Activated naive CD8-positive, alpha-beta T cell (primary cell): ENCODE results near the gene UBE2D3.

ENCODE experiments used
- H3K27ac Mint-ChIP-seq: one replicate; pipeline ENCODE4 v1.8.0; 2021; ENCODE audit warnings: mixed read lengths
- H3K27me3 Mint-ChIP-seq: one replicate; pipeline ENCODE4 v1.8.0; 2021; ENCODE audit warnings: mixed read lengths
- H3K36me3 Mint-ChIP-seq: one replicate; pipeline ENCODE4 v1.8.0; 2021; ENCODE audit warnings: mixed read lengths
- H3K4me1 Mint-ChIP-seq: one replicate; pipeline ENCODE4 v1.8.0; 2021; ENCODE audit warnings: low read depth, mixed read lengths
- H3K4me3 Mint-ChIP-seq: one replicate; pipeline ENCODE4 v1.8.0; 2021; ENCODE audit warnings: mild to moderate bottlenecking, mixed read lengths
- H3K9me3 Mint-ChIP-seq: one replicate; pipeline ENCODE4 v1.8.0; 2021; ENCODE audit warnings: low read depth, mixed read lengths

Gene UBE2D3

GRCh38 chr4:102847687-102848086, 20.3 kb upstream of the UBE2D3 start:
- H3K27ac Mint-ChIP-seq, result no peak overlapping the region

GRCh38 chr4:102843938-102844337, 16.6 kb upstream of the UBE2D3 start:
- Mint-ChIP-seq H3K4me1 (no peaks in the 10 kb centered on the region), H3K27ac (no peak overlapping the region), H3K36me3 (peaks cover 7% of the 10 kb centered on the region), H3K9me3 (no peaks in the 10 kb centered on the region), H3K27me3 (no peaks in the 10 kb centered on the region), H3K4me3 (no peak overlapping the region)

More at GRCh38 chr4:102847687-102848086, 20.3 kb upstream of the UBE2D3 start:
- no peaks in the 10 kb centered on the region for H3K27me3 Mint-ChIP-seq
- H3K4me3 Mint-ChIP-seq, result no peak overlapping the region
- peaks cover 3% of the 10 kb centered on the region for H3K4me1 Mint-ChIP-seq
- no peaks in the 10 kb centered on the region for H3K9me3 Mint-ChIP-seq
- peaks cover 2% of the 10 kb centered on the region for H3K36me3 Mint-ChIP-seq

GRCh38 chr4:102843273-102843672, 15.9 kb upstream of the UBE2D3 start:
- Mint-ChIP-seq H3K4me1 (no peaks in the 10 kb centered on the region), H3K27me3 (no peaks in the 10 kb centered on the region), H3K9me3 (no peaks in the 10 kb centered on the region), H3K36me3 (peaks cover 7% of the 10 kb centered on the region), H3K4me3 (no peak overlapping the region), H3K27ac (no peak overlapping the region)

GRCh38 chr4:102842367-102842766, 15.0 kb upstream of the UBE2D3 start:
- Mint-ChIP-seq H3K9me3 (no peaks in the 10 kb centered on the region), H3K36me3 (peaks cover 7% of the 10 kb centered on the region), H3K27ac (no peak overlapping the region), H3K27me3 (no peaks in the 10 kb centered on the region), H3K4me1 (no peaks in the 10 kb centered on the region), H3K4me3 (no peak overlapping the region)

- peaks cover 5% of the 10 kb centered on the region for H3K36me3 Mint-ChIP-seq
- H3K27ac Mint-ChIP-seq, result no peak overlapping the region
- no peaks in the 10 kb centered on the region for H3K27me3 Mint-ChIP-seq
- no peak overlapping the region for H3K4me3 Mint-ChIP-seq
- H3K4me1 Mint-ChIP-seq, result peaks cover 19% of the 10 kb centered on the region
- no peaks in the 10 kb centered on the region for H3K9me3 Mint-ChIP-seq
These were observed 9.2 kb upstream of the UBE2D3 start for GRCh38 chr4:102836596-102836995.

GRCh38 chr4:102832667-102833066, 5.3 kb upstream of the UBE2D3 start:
- no peaks in the 10 kb centered on the region for H3K36me3 Mint-ChIP-seq
- no peaks in the 10 kb centered on the region for H3K27me3 Mint-ChIP-seq
- no peak overlapping the region for H3K27ac Mint-ChIP-seq
- H3K4me3 Mint-ChIP-seq, result no peak overlapping the region
- peaks cover 33% of the 10 kb centered on the region for H3K4me1 Mint-ChIP-seq
- no peaks in the 10 kb centered on the region for H3K9me3 Mint-ChIP-seq

GRCh38 chr4:102832105-102832504, 4.8 kb upstream of the UBE2D3 start:
- Mint-ChIP-seq H3K9me3 (no peaks in the 10 kb centered on the region), H3K27me3 (no peaks in the 10 kb centered on the region), H3K27ac (peak overlapping the region; percentile 58), H3K4me1 (peaks cover 33% of the 10 kb centered on the region), H3K36me3 (no peaks in the 10 kb centered on the region), H3K4me3 (no peak overlapping the region)

- H3K4me3 Mint-ChIP-seq, result no peak overlapping the region
- H3K27ac Mint-ChIP-seq, result no peak overlapping the region
- H3K27me3 Mint-ChIP-seq, result no peaks in the 10 kb centered on the region
- H3K4me1 Mint-ChIP-seq, result peaks cover 27% of the 10 kb centered on the region
- H3K9me3 Mint-ChIP-seq, result no peaks in the 10 kb centered on the region
- no peaks in the 10 kb centered on the region for H3K36me3 Mint-ChIP-seq
These were observed 2.5 kb upstream of the UBE2D3 start for GRCh38 chr4:102829803-102830202.

- H3K27ac Mint-ChIP-seq, result no peak overlapping the region
- peaks cover 35% of the 10 kb centered on the region for H3K4me1 Mint-ChIP-seq
- H3K27me3 Mint-ChIP-seq, result no peaks in the 10 kb centered on the region
- no peak overlapping the region for H3K4me3 Mint-ChIP-seq
- H3K9me3 Mint-ChIP-seq, result no peaks in the 10 kb centered on the region
- no peaks in the 10 kb centered on the region for H3K36me3 Mint-ChIP-seq
These were observed 1.1 kb upstream of the UBE2D3 start for GRCh38 chr4:102828497-102828808.

- H3K27ac Mint-ChIP-seq, result no peak overlapping the region
- H3K27me3 Mint-ChIP-seq, result no peaks in the 10 kb centered on the region
- H3K4me3 Mint-ChIP-seq, result no peak overlapping the region
These were observed 534 bp upstream of the UBE2D3 start for GRCh38 chr4:102827674-102828496.

GRCh38 chr4:102826105-102826889, 1.1 kb downstream of the UBE2D3 start:
- H3K36me3 Mint-ChIP-seq, result peaks cover 7% of the 10 kb centered on the region
- H3K27me3 Mint-ChIP-seq, result no peaks in the 10 kb centered on the region
- no peak overlapping the region for H3K4me3 Mint-ChIP-seq
- H3K9me3 Mint-ChIP-seq, result no peaks in the 10 kb centered on the region
- no peak overlapping the region for H3K27ac Mint-ChIP-seq
- H3K4me1 Mint-ChIP-seq, result peaks cover 44% of the 10 kb centered on the region

More at GRCh38 chr4:102827674-102828496, 534 bp upstream of the UBE2D3 start:
- Mint-ChIP-seq H3K4me1 (peaks cover 36% of the 10 kb centered on the region), H3K36me3 (peaks cover 2% of the 10 kb centered on the region), H3K9me3 (no peaks in the 10 kb centered on the region)

- H3K36me3 Mint-ChIP-seq, result peaks cover 10% of the 10 kb centered on the region
- no peaks in the 10 kb centered on the region for H3K27me3 Mint-ChIP-seq
- no peak overlapping the region for H3K4me3 Mint-ChIP-seq
- H3K27ac Mint-ChIP-seq, result no peak overlapping the region
- H3K4me1 Mint-ChIP-seq, result peaks cover 53% of the 10 kb centered on the region
- no peaks in the 10 kb centered on the region for H3K9me3 Mint-ChIP-seq
These were observed 1.9 kb downstream of the UBE2D3 start for GRCh38 chr4:102825261-102826091.

GRCh38 chr4:102824398-102824797, 3.0 kb downstream of the UBE2D3 start:
- Mint-ChIP-seq H3K4me1 (peaks cover 63% of the 10 kb centered on the region), H3K27ac (no peak overlapping the region), H3K4me3 (no peak overlapping the region), H3K9me3 (no peaks in the 10 kb centered on the region), H3K27me3 (no peaks in the 10 kb centered on the region), H3K36me3 (peaks cover 17% of the 10 kb centered on the region)

- H3K9me3 Mint-ChIP-seq, result no peaks in the 10 kb centered on the region
- H3K27me3 Mint-ChIP-seq, result no peaks in the 10 kb centered on the region
- H3K36me3 Mint-ChIP-seq, result peaks cover 18% of the 10 kb centered on the region
- peak overlapping the region; percentile 62 for H3K27ac Mint-ChIP-seq
- peaks cover 60% of the 10 kb centered on the region for H3K4me1 Mint-ChIP-seq
- H3K4me3 Mint-ChIP-seq, result no peak overlapping the region
These were observed 3.5 kb downstream of the UBE2D3 start for GRCh38 chr4:102823897-102824296.

GRCh38 chr4:102823464-102823863, 3.9 kb downstream of the UBE2D3 start:
- H3K9me3 Mint-ChIP-seq, result no peaks in the 10 kb centered on the region
- H3K4me1 Mint-ChIP-seq, result peaks cover 61% of the 10 kb centered on the region
- no peak overlapping the region for H3K4me3 Mint-ChIP-seq
- H3K27me3 Mint-ChIP-seq, result no peaks in the 10 kb centered on the region
- peak overlapping the region; percentile 62 for H3K27ac Mint-ChIP-seq
- H3K36me3 Mint-ChIP-seq, result peaks cover 18% of the 10 kb centered on the region
